ENCODE results near the gene CFAP100.

- TF ChIP-seq CTCF (conservative IDR thresholded peaks at IDR 0.05) (no peak), EZH2 (IDR thresholded peaks at IDR 0.05; ENCODE audit: low read depth) (no peak)
These were observed 73.6 kb downstream of the CFAP100 start for GRCh38 chr3:126468028-126468891.

Data from PC-9 (cell line).